Trophoblast cell (in vitro differentiated cells and primary cell): Measurements from ENCODE around the gene PCF11. TPM values are rescaled to one million over a fixed set of nuclear protein-coding genes. Genes with fewer than 3 reads are reported as not detected.

ENCODE experiments used
- DNase-seq, 2 donors: peaks; one replicate each; pipeline ENCODE4 v3.0.0-alpha.2; 2016
- H2AFZ ChIP-seq: 2 replicates; pipeline ENCODE4 v1.6.1; 2013; ENCODE audit warnings: low read length, moderate library complexity, mild to moderate bottlenecking; ENCODE audit not compliant: insufficient read depth, poor library complexity
- H2AK5ac ChIP-seq: 2 replicates; pipeline ENCODE4 v1.6.1; 2013; ENCODE audit warnings: mild to moderate bottlenecking, low read length
- H2BK120ac ChIP-seq: 2 replicates; pipeline ENCODE4 v1.6.1; 2013; ENCODE audit warnings: low read length, mild to moderate bottlenecking, moderate library complexity; ENCODE audit not compliant: insufficient read depth, poor library complexity
- H2BK12ac ChIP-seq: 2 replicates; pipeline ENCODE4 v1.6.1; 2013; ENCODE audit warnings: mild to moderate bottlenecking, low read length, moderate library complexity
- H2BK5ac ChIP-seq: 2 replicates; pipeline ENCODE4 v1.6.1; 2013; ENCODE audit warnings: low read length, low read depth, moderate library complexity, mild to moderate bottlenecking; ENCODE audit not compliant: poor library complexity
- H3K14ac ChIP-seq: 2 replicates; pipeline ENCODE4 v1.6.1; 2013; ENCODE audit warnings: mild to moderate bottlenecking, low read length
- H3K18ac ChIP-seq: 2 replicates; pipeline ENCODE4 v1.6.1; 2013; ENCODE audit warnings: mild to moderate bottlenecking, low read length
- H3K23ac ChIP-seq: 2 replicates; pipeline ENCODE4 v1.6.1; 2013; ENCODE audit warnings: low read length
- H3K27ac ChIP-seq: 2 replicates; pipeline ENCODE4 v1.5.1; 2013; ENCODE audit warnings: low read depth, mild to moderate bottlenecking, inconsistent platforms, low read length, moderate library complexity
- H3K27me3 ChIP-seq: 2 replicates; pipeline ENCODE4 v1.6.1; 2013; ENCODE audit warnings: inconsistent platforms, mild to moderate bottlenecking, low read length, moderate library complexity; ENCODE audit not compliant: insufficient read depth
- H3K36me3 ChIP-seq, 2 experiments: 1 replicate in 1 of 2; 2 replicates in 1 of 2; pipeline ENCODE4 v1.6.1; 2013; ENCODE audit warnings: low read length in 2 of 2, mild to moderate bottlenecking in 2 of 2, moderate library complexity in 1 of 2; ENCODE audit not compliant: insufficient read depth in 2 of 2, control insufficient read depth in 1 of 2
- H3K4ac ChIP-seq: 2 replicates; pipeline ENCODE4 v1.6.1; 2013; ENCODE audit warnings: low read depth, mild to moderate bottlenecking, low read length, moderate library complexity
- H3K4me1 ChIP-seq, 2 experiments: 1 replicate in 1 of 2; 2 replicates in 1 of 2; pipeline ENCODE4 v1.6.1; 2013; ENCODE audit warnings: low read length in 2 of 2, mild to moderate bottlenecking in 2 of 2, moderate library complexity in 1 of 2; ENCODE audit not compliant: insufficient read depth in 2 of 2, control insufficient read depth in 1 of 2
- H3K4me2 ChIP-seq: 2 replicates; pipeline ENCODE4 v1.6.1; 2013; ENCODE audit warnings: inconsistent platforms, mild to moderate bottlenecking, low read length, moderate library complexity
- H3K4me3 ChIP-seq: 2 replicates; pipeline ENCODE4 v1.5.1; 2013; ENCODE audit warnings: mild to moderate bottlenecking, low read depth, low read length, inconsistent platforms
- H3K79me1 ChIP-seq: one replicate; pipeline ENCODE4 v1.6.1; 2013; ENCODE audit warnings: low read length
- H3K79me2 ChIP-seq: 2 replicates; pipeline ENCODE4 v1.6.1; 2013; ENCODE audit warnings: low read length, mild to moderate bottlenecking; ENCODE audit not compliant: control insufficient read depth, insufficient read depth, poor library complexity
- H3K9ac ChIP-seq: 2 replicates; pipeline ENCODE4 v1.6.1; 2013; ENCODE audit warnings: mild to moderate bottlenecking, low read length
- H3K9me3 ChIP-seq: 2 replicates; pipeline ENCODE4 v1.6.1; 2013; ENCODE audit warnings: low read depth, mild to moderate bottlenecking, control low read depth, inconsistent platforms, low read length; ENCODE audit not compliant: insufficient read depth
- H4K12ac ChIP-seq: 2 replicates; pipeline ENCODE4 v1.6.1; 2013; ENCODE audit warnings: low read depth, mild to moderate bottlenecking, low read length, moderate library complexity
- H4K8ac ChIP-seq: 2 replicates; pipeline ENCODE4 v1.6.1; 2013; ENCODE audit warnings: low read depth, mild to moderate bottlenecking, low read length, moderate library complexity
- H4K91ac ChIP-seq: one replicate; pipeline ENCODE4 v1.6.1; 2013; ENCODE audit warnings: low read depth, mild to moderate bottlenecking, low read length, moderate library complexity
- WGBS: extraction: QIAGEN DNeasy Blood & Tissue Kit; methylation state at CpG from one replicate; pipeline ENCODE4 v1.1.7; 2013; ENCODE audit warnings: missing lambda C conversion rate; ENCODE audit not compliant: insufficient read length, insufficient coverage; ENCODE audit errors: extremely low coverage; 5-methylcytosine and 5-hydroxymethylcytosine counted together
- polyA plus RNA-seq: library from polyadenylated mRNA; stranded (reverse); fragments of 200-250 nt; gene quantifications from 2 replicates; pipeline ENCODE4 v1.2.3, GENCODE V29; 2013

Gene PCF11
- polyA plus RNA-seq = 39.4 and 45.2 TPM in 2 replicates

GRCh38 chr11:83156996-83157593, at the start of gene PCF11:
PCF11 (plus strand) TSS chr11:83157131; CDS start chr11:83157440, 309 bp downstream.
- no peaks in the 10 kb centered on the region for H3K27me3 ChIP-seq
- peak within 1 kb of the TSS; percentile 48 for H2BK120ac ChIP-seq

DNA sequence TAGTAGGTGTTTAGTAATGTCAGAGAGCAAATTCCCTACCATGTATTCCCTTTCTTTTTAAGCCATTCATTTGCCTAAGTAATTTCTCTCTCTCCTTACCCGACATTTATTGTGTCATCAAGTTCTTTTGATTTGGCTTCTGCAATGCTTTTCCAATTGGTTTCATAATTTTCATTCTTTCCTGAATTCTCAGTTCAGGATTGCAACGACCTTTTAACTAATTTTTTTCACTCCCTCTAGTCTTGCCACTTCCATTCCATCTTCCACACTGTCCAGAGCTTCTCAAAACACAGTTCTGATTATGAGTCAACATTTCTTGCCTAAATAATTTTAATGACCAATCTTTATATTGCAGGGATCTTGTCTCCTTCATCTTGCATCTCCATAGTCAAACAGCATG, 44.0 kb upstream of the PCF11 start:
- no CpG with 5 or more reads among the region's 2 CpGs for WGBS
- Histone ChIP-seq H2BK5ac (no peak overlapping the region), H4K8ac (no peak overlapping the region), H3K4ac (no peak overlapping the region), H3K36me3 (no peaks in the 10 kb centered on the region), H3K79me1 (no peaks in the 10 kb centered on the region), H4K12ac (no peak overlapping the region), H3K4me1 (no peaks in the 10 kb centered on the region), H3K27me3 (no peaks in the 10 kb centered on the region), H2BK120ac (no peak overlapping the region), H3K4me2 (no peak overlapping the region), H3K27ac (no peak overlapping the region), H2BK12ac (no peak overlapping the region), H3K14ac (no peak overlapping the region), H3K9ac (no peak overlapping the region), H3K79me2 (no peaks in the 10 kb centered on the region), H2AFZ (no peak overlapping the region), H4K91ac (no peak overlapping the region), H2AK5ac (no peak overlapping the region), H3K4me3 (no peak overlapping the region), H3K18ac (no peak overlapping the region), H3K9me3 (no peaks in the 10 kb centered on the region), H3K23ac (no peak overlapping the region)
- no peak for DNase-seq

More at GRCh38 chr11:83156996-83157593, at the start of gene PCF11:
- no CpG with 5 or more reads among the region's 55 CpGs for WGBS
- Histone ChIP-seq H4K91ac (peak within 1 kb of the TSS; percentile 88), H2AK5ac (peak within 1 kb of the TSS; percentile 70), H3K4ac (peak within 1 kb of the TSS; percentile 81), H3K79me1 (peaks cover 17% of the 10 kb centered on the region), H3K27ac (peak within 1 kb of the TSS; percentile 97), H3K4me1 (peaks cover 4 to 6% of the 10 kb centered on the region in 2 experiments), H3K9ac (peak within 1 kb of the TSS; percentile 98), H3K36me3 (peaks cover 0 to 2% of the 10 kb centered on the region in 2 experiments), H2AFZ (peak within 1 kb of the TSS; percentile 50), H2BK5ac (peak within 1 kb of the TSS; percentile 82), H4K12ac (peak within 1 kb of the TSS; percentile 77), H2BK12ac (no peak within 1 kb of the TSS), H3K9me3 (no peaks in the 10 kb centered on the region), H3K4me2 (peak within 1 kb of the TSS; percentile 95), H3K14ac (peak within 1 kb of the TSS; percentile 85), H3K4me3 (peak within 1 kb of the TSS; percentile 93), H3K18ac (peak within 1 kb of the TSS; percentile 90), H4K8ac (peak within 1 kb of the TSS; percentile 91), H3K79me2 (peaks cover 16% of the 10 kb centered on the region), H3K23ac (peak within 1 kb of the TSS; percentile 76)
- DNase-seq = no peak

- no peaks in the 10 kb centered on the region for H3K27me3 ChIP-seq
- no peak overlapping the region for H3K18ac ChIP-seq
- H2BK5ac ChIP-seq = no peak overlapping the region
- H3K4me1 ChIP-seq = no peaks in the 10 kb centered on the region
- H2BK120ac ChIP-seq = no peak overlapping the region
- H2BK12ac ChIP-seq = no peak overlapping the region
- H3K23ac ChIP-seq = no peak overlapping the region
- no peak for DNase-seq
- H3K4ac ChIP-seq = no peak overlapping the region
- H4K91ac ChIP-seq = no peak overlapping the region
- no peak overlapping the region for H3K4me3 ChIP-seq
- no peak overlapping the region for H3K27ac ChIP-seq
- H3K14ac ChIP-seq = no peak overlapping the region
- no CpG with 5 or more reads among the region's 3 CpGs for WGBS
- no peaks in the 10 kb centered on the region for H3K79me1 ChIP-seq
- H3K36me3 ChIP-seq = no peaks in the 10 kb centered on the region
- H2AFZ ChIP-seq = no peak overlapping the region
- H2AK5ac ChIP-seq = no peak overlapping the region
- H3K4me2 ChIP-seq = no peak overlapping the region
- no peak overlapping the region for H4K12ac ChIP-seq
- H3K9ac ChIP-seq = no peak overlapping the region
- H4K8ac ChIP-seq = no peak overlapping the region
- no peaks in the 10 kb centered on the region for H3K9me3 ChIP-seq
- H3K79me2 ChIP-seq = no peaks in the 10 kb centered on the region
Observed at GRCh38 chr11:83115026-83115425, 41.9 kb upstream of the PCF11 start.

DNA sequence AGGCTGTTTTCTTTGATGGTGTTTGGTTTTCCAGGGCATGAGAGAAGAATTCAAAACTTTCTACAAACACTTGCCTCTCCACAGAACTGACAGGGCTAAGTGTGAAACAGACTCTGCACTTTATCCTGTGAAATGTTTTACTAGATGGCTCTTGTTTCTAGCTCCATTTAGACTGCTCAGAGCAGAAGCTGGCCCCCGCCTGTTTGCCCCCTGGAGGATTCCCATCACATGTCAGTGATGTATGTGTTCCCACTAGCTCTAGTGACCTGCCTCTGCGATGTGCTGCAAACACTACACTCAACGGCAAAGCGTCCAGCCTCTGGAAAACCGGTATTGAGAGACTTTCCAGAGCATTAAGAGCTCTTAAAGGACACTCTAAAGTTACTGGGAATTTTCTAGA, 41.4 kb upstream of the PCF11 start:
- no CpG with 5 or more reads among the region's 5 CpGs for WGBS
- Histone ChIP-seq H3K4me1 (no peaks in the 10 kb centered on the region), H4K8ac (no peak overlapping the region), H3K27me3 (no peaks in the 10 kb centered on the region), H4K91ac (no peak overlapping the region), H3K79me2 (no peaks in the 10 kb centered on the region), H2BK120ac (no peak overlapping the region), H4K12ac (no peak overlapping the region), H3K14ac (no peak overlapping the region), H2BK5ac (no peak overlapping the region), H3K36me3 (no peaks in the 10 kb centered on the region), H2AFZ (no peak overlapping the region), H2BK12ac (no peak overlapping the region), H3K23ac (no peak overlapping the region), H3K9ac (no peak overlapping the region), H3K27ac (no peak overlapping the region), H3K9me3 (no peaks in the 10 kb centered on the region), H3K4me3 (no peak overlapping the region), H3K4ac (no peak overlapping the region), H3K18ac (no peak overlapping the region), H3K4me2 (no peak overlapping the region), H2AK5ac (no peak overlapping the region), H3K79me1 (no peaks in the 10 kb centered on the region)
- DNase-seq = no peak
